BE2C (cell line): ENCODE results near the gene RAB25.

Experiments
- DNase-seq: peaks from one replicate; pipeline ENCODE4 v3.0.0-alpha.2; 2020
- H3K27me3 ChIP-seq: fragments of 250-450 bp; sonication (Bioruptor Pico); 2 replicates; pipeline ENCODE4 v1.5.1; 2020; ENCODE audit warnings: mild to moderate bottlenecking
- H3K36me3 ChIP-seq: fragments of 250-450 bp; sonication (Bioruptor Pico); 2 replicates; pipeline ENCODE4 v1.5.1; 2020; ENCODE audit warnings: mild to moderate bottlenecking
- H3K4me1 ChIP-seq: fragments of 250-450 bp; sonication (Bioruptor Pico); 2 replicates; pipeline ENCODE4 v1.5.1; 2020
- H3K4me3 ChIP-seq: 2 replicates; pipeline ENCODE4 v1.5.1; 2011; ENCODE audit warnings: low read depth, low read length
- H3K9me3 ChIP-seq: fragments of 250-450 bp; sonication (Bioruptor Pico); 2 replicates; pipeline ENCODE4 v1.5.1; 2020
- CTCF ChIP-seq: IDR thresholded peaks from 2 replicates; pipeline ENCODE4 v1.5.1; 2012; ENCODE audit warnings: mild to moderate bottlenecking, low read depth, low read length

Gene RAB25

GRCh38 chr1:156082309-156083091, 21.5 kb downstream of the RAB25 start, which contains the start of gene MEX3A:
TSS of gene MEX3A (minus strand) at chr1:156082465. CDS start at chr1:156081998, 467 bp downstream.
- Histone ChIP-seq H3K4me1 (peaks cover 7% of the 10 kb centered on the region; the same call in 1 of the 2 replicates), H3K36me3 (peaks cover 12% of the 10 kb centered on the region), H3K27me3 (no peaks in the 10 kb centered on the region), H3K9me3 (no peaks in the 10 kb centered on the region), H3K4me3 (peak within 1 kb of the TSS; percentile 91)
- no peak for TF ChIP-seq CTCF
- DNase-seq: peak; percentile 89

GRCh38 chr1:156083800-156084790, 23.1 kb downstream of the RAB25 start:
- peaks cover 6% of the 10 kb centered on the region; the same call in 1 of the 2 replicates for H3K36me3 ChIP-seq
- H3K4me1 ChIP-seq: peaks cover 2% of the 10 kb centered on the region; the same call in 1 of the 2 replicates
- H3K27me3 ChIP-seq: no peaks in the 10 kb centered on the region
- no peaks in the 10 kb centered on the region for H3K9me3 ChIP-seq
- DNase-seq: no peak
- peak overlapping the region; percentile 91; the same call in 1 of the 2 replicates for H3K4me3 ChIP-seq
- TF ChIP-seq CTCF: no peak

- no peaks in the 10 kb centered on the region for H3K9me3 ChIP-seq
- H3K27me3 ChIP-seq: no peaks in the 10 kb centered on the region
- peaks cover 14% of the 10 kb centered on the region for H3K4me1 ChIP-seq
- DNase-seq: no peak
- peaks cover 4% of the 10 kb centered on the region for H3K36me3 ChIP-seq
- no peak for TF ChIP-seq CTCF
- H3K4me3 ChIP-seq: no peak overlapping the region
Measured at GRCh38 chr1:156086256-156086662, 25.3 kb downstream of the RAB25 start.

GRCh38 chr1:156089704-156090103, 28.7 kb downstream of the RAB25 start:
- Histone ChIP-seq H3K4me1 (peaks cover 12% of the 10 kb centered on the region), H3K27me3 (no peaks in the 10 kb centered on the region), H3K4me3 (no peak overlapping the region), H3K9me3 (no peaks in the 10 kb centered on the region), H3K36me3 (peaks cover 8% of the 10 kb centered on the region)
- DNase-seq: peak; percentile 63
- no peak for TF ChIP-seq CTCF

- TF ChIP-seq CTCF: no peak
- Histone ChIP-seq H3K27me3 (no peaks in the 10 kb centered on the region), H3K9me3 (no peaks in the 10 kb centered on the region), H3K4me1 (peaks cover 12% of the 10 kb centered on the region), H3K36me3 (peaks cover 8% of the 10 kb centered on the region), H3K4me3 (no peak overlapping the region)
- DNase-seq: no peak
Measured at GRCh38 chr1:156090138-156090839, 29.3 kb downstream of the RAB25 start.
